MM.1S (cell line): ENCODE data around the gene SUGT1.
"Not testable (repeated sequence)": the region's sequence is repeated elsewhere in the genome, so short reads cannot be mapped to it uniquely, and the experiment has no call there.

Experiments used
- DNase-seq: peaks from one replicate; pipeline ENCODE4 v3.0.0-alpha.2; 2015
- H2AFZ ChIP-seq: fragments of 300-600 bp; sonication (generic); 2 replicates; pipeline ENCODE4 v1.6.0; 2016; ENCODE audit warnings: antibody characterized with exemption, low read length
- H3F3A ChIP-seq: fragments of 300-600 bp; sonication (generic); 2 replicates; pipeline ENCODE4 v1.6.1; 2016; ENCODE audit warnings: mild to moderate bottlenecking, antibody characterized with exemption, low read length, moderate library complexity, mixed read lengths; ENCODE audit not compliant: insufficient read depth
- H3K27ac ChIP-seq: fragments of 300-600 bp; sonication (generic); 2 replicates; pipeline ENCODE4 v1.5.1; 2016; ENCODE audit warnings: mild to moderate bottlenecking, low read length
- H3K27me3 ChIP-seq: fragments of 300-600 bp; sonication (generic); replicated peaks from 2 replicates; pipeline ENCODE4 v1.6.0; 2016; ENCODE audit warnings: low read length; ENCODE audit not compliant: insufficient read depth
- H3K36me3 ChIP-seq: fragments of 300-600 bp; sonication (generic); replicated peaks from 2 replicates; pipeline ENCODE4 v1.6.1; 2016; ENCODE audit warnings: mild to moderate bottlenecking, low read length, mixed read lengths; ENCODE audit not compliant: insufficient read depth
- H3K4me1 ChIP-seq: fragments of 300-600 bp; sonication (generic); 2 replicates; pipeline ENCODE4 v1.6.1; 2016; ENCODE audit warnings: low read length, mixed read lengths
- H3K4me2 ChIP-seq: fragments of 300-600 bp; sonication (generic); 2 replicates; pipeline ENCODE4 v1.6.0; 2016; ENCODE audit warnings: low read depth, low read length
- H3K4me3 ChIP-seq: fragments of 300-600 bp; sonication (generic); 2 replicates; pipeline ENCODE4 v1.5.1; 2016; ENCODE audit warnings: low read length, mixed read lengths
- H3K79me2 ChIP-seq: fragments of 300-600 bp; sonication (generic); 2 replicates; pipeline ENCODE4 v1.6.1; 2016; ENCODE audit warnings: mixed run types, low read length, mixed read lengths
- H3K9ac ChIP-seq: fragments of 300-600 bp; sonication (generic); 2 replicates; pipeline ENCODE4 v1.6.1; 2016; ENCODE audit warnings: low read length, mixed read lengths
- H3K9me2 ChIP-seq: fragments of 300-600 bp; sonication (generic); replicated peaks from 2 replicates; pipeline ENCODE4 v1.6.1; 2016; ENCODE audit warnings: mild to moderate bottlenecking, low read length, mixed read lengths; ENCODE audit not compliant: insufficient read depth
- H3K9me3 ChIP-seq: fragments of 300-600 bp; sonication (generic); replicated peaks from 2 replicates; pipeline ENCODE4 v1.6.1; 2016; ENCODE audit warnings: mild to moderate bottlenecking, low read length, mixed read lengths; ENCODE audit not compliant: insufficient read depth
- H4K20me1 ChIP-seq: fragments of 300-600 bp; sonication (generic); 2 replicates; pipeline ENCODE4 v1.6.1; 2016; ENCODE audit warnings: mild to moderate bottlenecking, low read length, moderate library complexity, mixed read lengths; ENCODE audit not compliant: insufficient read depth
- CTCF ChIP-seq: fragments of 300-600 bp; sonication (generic); IDR thresholded peaks from 2 replicates; pipeline ENCODE4 v1.5.1; 2016; ENCODE audit warnings: antibody characterized with exemption, low read length, mixed read lengths
- EZH2 ChIP-seq: fragments of 300-600 bp; sonication (generic); optimal IDR thresholded peaks from 2 replicates; pipeline ENCODE3; 2017; ENCODE audit warnings: low read depth, mild to moderate bottlenecking, antibody characterized with exemption, low read length, mixed read lengths
- EZH2phosphoT487 ChIP-seq: fragments of 300-600 bp; sonication (generic); IDR thresholded peaks from 2 replicates; pipeline ENCODE4 v1.6.1; 2018; ENCODE audit warnings: antibody characterized with exemption, low read length

SUGT1 gene

GRCh38 chr13:52652196-52652979, at the start of gene SUGT1:
SUGT1 (plus strand) TSS chr13:52652836; CDS start chr13:52652921, 85 bp downstream.
- Histone ChIP-seq H3K4me1 (0 out of 2 replicates have a peak, but pooled peaks cover 4% of the 10 kb centered on the region), H3K79me2 (peaks cover 52% of the 10 kb centered on the region), H4K20me1 (no peaks in the 10 kb centered on the region), H3F3A (no peaks in the 10 kb centered on the region), H2AFZ (peak within 1 kb of the TSS; percentile 71), H3K9ac (peak within 1 kb of the TSS; percentile 88), H3K9me2 (no peaks in the 10 kb centered on the region), H3K4me2 (peak within 1 kb of the TSS; percentile 69), H3K27me3 (no peaks in the 10 kb centered on the region), H3K4me3 (peak within 1 kb of the TSS; percentile 80), H3K27ac (peak within 1 kb of the TSS; percentile 91), H3K36me3 (no peaks in the 10 kb centered on the region), H3K9me3 (no peaks in the 10 kb centered on the region)
- DNase-seq: peak; percentile 93
- TF ChIP-seq EZH2phosphoT487: no peak
- TF ChIP-seq EZH2: no peak
- TF ChIP-seq CTCF: peak; percentile 53

DNA sequence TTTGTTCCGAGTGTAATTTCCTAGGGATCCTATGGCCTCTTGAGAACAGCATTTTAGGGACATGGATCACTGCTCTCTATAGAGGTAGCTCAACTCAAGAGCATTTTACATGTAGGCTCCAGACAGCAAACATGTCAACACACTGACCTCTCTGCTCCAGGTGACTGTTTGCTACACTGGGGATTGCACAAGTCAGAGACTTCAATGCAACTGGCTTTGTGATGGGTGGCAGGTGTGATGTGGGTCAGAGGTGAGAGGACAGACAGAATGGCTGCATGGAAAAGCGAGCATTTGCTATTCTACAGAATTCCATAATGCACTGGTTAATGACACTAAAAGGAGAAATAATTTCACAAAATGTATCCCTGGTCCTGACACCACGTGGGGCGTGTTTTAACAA, 49.3 kb upstream of the SUGT1 start:
- DNase-seq, H3K79me2 ChIP-seq, H3K4me1 ChIP-seq, H3K4me2 ChIP-seq, H3K9ac ChIP-seq, H3K36me3 ChIP-seq, H3K9me3 ChIP-seq, H3F3A ChIP-seq, H3K27me3 ChIP-seq, H2AFZ ChIP-seq, H3K4me3 ChIP-seq, H3K27ac ChIP-seq, H4K20me1 ChIP-seq, H3K9me2 ChIP-seq: not testable (repeated sequence)

- H3K4me1 ChIP-seq, H3K4me3 ChIP-seq, H3K9me3 ChIP-seq, H3K36me3 ChIP-seq, H3K27ac ChIP-seq, H3F3A ChIP-seq, H3K9ac ChIP-seq, H3K27me3 ChIP-seq, H3K79me2 ChIP-seq, H3K4me2 ChIP-seq, H3K9me2 ChIP-seq, H4K20me1 ChIP-seq, H2AFZ ChIP-seq, DNase-seq: not testable (repeated sequence)
These were observed 46.5 kb upstream of the SUGT1 start for GRCh38 chr13:52606126-52606525.

DNA sequence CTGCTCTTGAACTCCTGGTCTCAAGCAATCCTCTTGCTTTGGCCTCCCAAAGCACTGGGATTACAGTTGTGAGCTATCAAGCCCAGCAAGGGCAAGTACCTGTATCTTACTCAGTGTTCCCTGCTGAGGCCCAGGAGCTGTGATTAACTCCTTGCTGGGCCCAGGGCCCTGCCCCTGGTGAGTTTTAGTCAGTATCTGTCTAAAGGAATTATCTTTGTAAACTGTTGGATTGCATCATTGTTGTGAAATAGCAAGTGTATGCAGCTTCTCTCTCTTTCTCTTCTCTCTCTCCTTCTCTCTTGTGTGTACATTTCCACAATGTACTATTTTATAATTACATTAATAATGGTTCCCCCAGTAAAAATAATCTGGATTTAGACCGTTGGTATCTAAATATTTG, 45.8 kb upstream of the SUGT1 start:
- not testable (repeated sequence) for H3K9me3 ChIP-seq, H3K27ac ChIP-seq, H3K27me3 ChIP-seq, H3F3A ChIP-seq, H3K9ac ChIP-seq, H2AFZ ChIP-seq, H3K36me3 ChIP-seq, H3K79me2 ChIP-seq, DNase-seq, H3K4me2 ChIP-seq, H3K9me2 ChIP-seq, H4K20me1 ChIP-seq, H3K4me3 ChIP-seq, H3K4me1 ChIP-seq

- not testable (repeated sequence) for H4K20me1 ChIP-seq, H3K36me3 ChIP-seq, H3K4me2 ChIP-seq, H3K9ac ChIP-seq, DNase-seq, H3K4me3 ChIP-seq, H3K27me3 ChIP-seq, H2AFZ ChIP-seq, H3K9me3 ChIP-seq, H3F3A ChIP-seq, H3K79me2 ChIP-seq, H3K4me1 ChIP-seq, H3K9me2 ChIP-seq, H3K27ac ChIP-seq
These were observed 44.5 kb upstream of the SUGT1 start for GRCh38 chr13:52608184-52608583.
